SKM-1 treated with dmso at 0.1 percent for 144 hours (cell line): ENCODE measurements around the gene FAM89B.

Experiments
- DNase-seq: peaks from one replicate; lab custom pipeline; 2025; ENCODE audit not compliant: unreplicated experiment; lab: John Stamatoyannopoulos, UW

The FAM89B gene

DNA sequence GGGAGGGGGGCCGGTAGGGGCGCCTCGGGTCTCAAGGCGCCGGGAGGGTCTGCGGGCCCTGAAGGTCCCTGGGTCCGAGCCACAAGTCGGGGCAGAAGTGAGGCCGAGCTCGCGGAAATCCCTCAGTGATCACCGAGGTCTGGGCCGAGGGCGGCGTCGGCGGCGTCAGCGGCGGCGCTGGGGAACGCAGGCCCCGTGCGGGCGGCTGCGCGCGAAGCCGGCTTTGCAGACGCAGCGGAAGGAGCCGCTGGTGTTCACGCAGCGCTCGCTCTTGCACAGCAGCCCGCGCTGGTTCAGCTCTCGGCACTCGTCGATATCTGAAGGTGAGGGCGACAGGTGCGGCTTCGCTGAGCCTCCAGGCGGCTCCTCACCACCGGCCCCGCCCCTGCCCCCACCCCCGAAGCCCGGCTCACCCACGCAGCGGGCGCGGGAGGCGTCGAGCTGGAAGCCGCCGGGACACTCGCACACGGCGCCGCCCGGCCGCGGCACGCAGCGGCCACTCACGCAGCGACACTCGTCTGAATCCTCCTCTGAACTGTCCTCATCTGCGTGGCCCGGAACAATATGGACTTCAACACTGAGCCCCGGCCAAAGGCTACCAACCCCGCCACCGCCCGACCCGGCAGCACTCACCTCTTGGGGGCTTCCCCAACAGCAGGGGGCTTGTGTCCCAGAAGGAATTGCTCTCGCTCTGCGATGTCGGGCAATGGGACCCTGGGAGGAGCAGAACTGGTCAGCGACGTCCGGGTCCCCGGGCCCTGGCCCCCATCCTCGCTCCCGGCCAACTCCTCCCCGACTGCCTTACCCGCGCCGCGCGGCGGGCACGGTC lies 33.2 kb upstream of the FAM89B start:
- DNase-seq, result no peak

DNA sequence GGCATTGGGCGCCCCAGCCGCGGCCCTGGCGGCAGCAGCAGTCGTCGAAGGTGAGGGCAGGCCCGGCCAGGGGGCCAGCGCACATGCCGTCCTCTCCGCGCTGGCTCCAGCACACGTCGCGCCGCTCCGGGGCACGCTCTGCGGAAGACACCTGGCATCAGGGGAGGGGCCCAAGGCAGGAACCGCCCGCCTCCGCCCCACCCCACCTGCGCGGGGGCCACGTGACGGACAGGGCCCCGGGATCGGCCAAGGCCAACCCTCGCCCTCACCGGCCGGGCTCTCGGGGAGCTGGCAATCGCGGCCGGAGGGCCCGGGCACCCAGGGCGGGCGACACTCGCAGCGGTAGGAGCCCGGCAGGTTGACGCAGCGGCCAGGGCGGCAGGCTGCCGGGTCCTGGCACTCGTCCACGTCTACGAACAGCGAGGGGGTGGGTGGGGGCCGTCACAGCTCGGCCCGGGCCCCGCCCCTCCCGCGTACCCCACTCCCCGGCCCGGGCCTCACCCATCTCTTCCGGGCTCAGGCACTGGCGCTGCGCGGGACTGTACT lies 32.5 kb upstream of the FAM89B start:
- no peak for DNase-seq

GRCh38 chr11:65540290-65541092 lies 31.8 kb upstream of the FAM89B start:
- DNase-seq, result peak; percentile 84

DNA sequence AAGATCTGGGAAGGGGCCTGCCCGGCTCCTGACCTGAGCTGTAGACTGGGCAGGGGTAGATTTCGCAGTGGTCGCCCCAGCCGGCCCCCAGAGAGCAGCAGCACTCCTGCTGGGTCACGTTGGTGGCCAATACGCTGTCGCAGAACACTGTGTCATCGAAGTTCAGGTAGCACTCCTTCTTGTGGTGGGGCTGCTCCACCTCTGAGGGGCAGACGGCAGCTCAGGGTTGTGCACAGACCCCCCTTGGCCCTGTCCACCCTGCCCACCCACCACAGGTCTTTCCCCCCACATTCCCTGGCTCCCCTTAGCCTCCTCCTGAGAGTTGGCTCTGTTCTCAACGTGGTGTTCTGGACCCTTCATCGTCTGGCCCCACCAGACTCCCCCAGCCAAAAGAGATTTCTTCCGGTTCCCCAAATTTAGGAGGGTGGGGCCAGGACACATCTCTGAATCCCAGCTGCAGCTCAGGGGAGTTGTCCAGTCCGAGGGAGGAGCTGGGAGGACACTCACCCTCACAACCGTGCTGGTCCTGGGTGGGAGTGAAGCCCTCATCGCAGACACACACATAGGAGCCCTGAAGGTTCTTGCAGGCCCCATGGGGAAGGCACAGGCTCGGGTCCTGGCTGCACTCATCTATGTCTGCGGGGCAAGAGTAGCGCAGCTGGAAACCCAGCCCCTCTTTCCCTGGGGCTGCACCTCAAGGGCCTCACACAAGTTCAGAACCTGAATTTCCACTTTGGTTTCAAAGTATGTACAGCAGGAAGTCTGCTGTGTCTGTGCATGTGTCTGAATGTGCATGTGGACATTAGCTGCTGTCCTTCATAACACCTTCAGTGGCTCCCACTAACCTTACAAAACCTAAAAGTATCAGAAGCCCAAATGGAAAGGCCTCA lies 31.0 kb upstream of the FAM89B start:
- DNase-seq, result no peak

- DNase-seq, result no peak
Measured at GRCh38 chr11:65542738-65543390, 29.5 kb upstream of the FAM89B start.

GRCh38 chr11:65545853-65546216 lies 26.5 kb upstream of the FAM89B start:
- no peak for DNase-seq

DNA sequence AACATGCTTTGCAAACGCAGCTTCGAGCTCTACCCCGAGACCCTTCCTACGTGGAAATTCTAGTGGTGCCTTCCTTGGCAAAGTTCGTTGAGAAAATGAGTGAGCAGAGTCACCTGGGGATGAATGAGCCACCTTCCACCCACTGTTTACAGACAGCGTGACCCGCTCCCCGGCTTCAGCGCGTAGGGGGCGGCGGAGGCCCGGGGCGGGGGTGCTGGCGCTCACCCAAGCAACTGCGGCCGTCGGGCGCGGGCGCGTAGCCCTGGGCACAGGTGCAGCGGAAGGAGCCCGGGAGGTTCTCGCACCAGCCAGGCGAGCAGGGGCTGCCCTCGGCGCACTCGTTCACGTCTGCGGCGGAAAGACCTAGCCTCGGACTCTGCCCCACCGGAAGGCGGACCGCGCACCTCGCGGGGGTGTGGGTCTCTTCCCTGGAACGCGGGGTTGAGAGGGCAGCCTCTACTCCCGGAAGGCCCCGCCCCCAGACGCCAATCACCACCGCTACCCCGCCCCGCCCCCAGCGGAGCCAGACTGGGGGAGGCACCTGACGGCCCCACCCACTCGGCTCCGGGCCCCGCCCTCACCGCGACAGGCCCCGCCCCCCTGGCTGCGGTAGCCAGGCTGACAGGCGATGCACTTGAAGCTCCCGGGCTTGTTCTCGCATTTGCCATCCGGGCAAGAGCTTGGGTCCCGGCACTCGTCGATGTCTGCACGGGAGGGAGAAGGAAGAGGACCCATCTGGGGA lies 25.9 kb upstream of the FAM89B start:
- DNase-seq, result peak; percentile 52

DNA sequence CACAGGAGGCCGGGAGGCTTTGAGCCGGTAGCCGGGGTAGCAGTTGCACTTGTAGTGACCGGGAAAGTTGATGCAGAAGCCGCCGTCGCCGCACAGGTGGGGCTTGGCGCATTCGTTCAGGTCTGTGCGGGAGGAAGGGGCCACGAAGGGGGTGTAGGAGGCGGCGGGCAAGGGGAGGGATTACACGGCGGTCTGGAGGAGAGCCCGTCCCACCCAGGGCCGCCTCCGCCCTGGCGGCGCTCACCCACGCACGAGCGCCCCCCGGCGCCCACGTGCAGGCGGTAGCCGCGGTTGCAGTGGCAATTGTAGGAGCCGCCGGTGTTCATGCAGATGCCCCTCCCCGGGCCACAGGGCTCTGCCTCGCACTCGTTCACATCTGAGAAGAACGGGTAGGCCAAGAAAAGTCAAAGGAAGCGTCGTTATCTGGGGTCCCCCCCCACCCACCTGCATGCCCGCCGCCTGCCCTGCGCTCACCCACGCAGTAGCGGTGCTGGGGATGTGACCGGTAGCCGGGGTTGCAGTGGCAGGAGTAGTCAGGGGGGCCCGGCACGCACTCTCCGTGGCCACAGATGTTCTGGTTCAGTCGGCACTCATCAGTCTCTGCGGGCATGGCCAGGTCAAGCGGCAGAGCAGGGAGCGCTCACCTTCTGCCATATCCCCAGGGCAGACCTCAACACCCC lies 24.8 kb upstream of the FAM89B start:
- no peak for DNase-seq

DNA sequence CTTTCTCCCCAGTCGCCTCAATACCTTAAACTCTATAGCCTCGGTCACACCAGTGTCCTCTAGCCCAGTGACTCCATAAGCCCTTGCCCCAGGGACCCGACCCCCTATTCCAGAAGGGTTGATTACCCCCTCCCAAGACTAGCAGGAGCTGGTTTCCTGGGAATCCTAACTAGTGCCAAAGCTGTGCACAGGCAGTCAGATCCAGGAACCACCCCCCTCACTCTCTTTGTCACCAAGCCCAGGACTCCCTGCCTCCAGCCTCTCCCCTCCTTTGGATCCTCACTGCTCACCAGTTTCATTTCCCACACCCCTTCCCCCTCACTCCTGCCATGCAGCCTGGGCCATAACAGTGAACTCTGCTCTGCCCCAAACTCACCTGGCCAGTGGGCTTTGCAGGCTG lies 23.9 kb upstream of the FAM89B start:
- DNase-seq, result no peak

GRCh38 chr11:65549096-65549495 lies 23.2 kb upstream of the FAM89B start:
- DNase-seq, result no peak

DNA sequence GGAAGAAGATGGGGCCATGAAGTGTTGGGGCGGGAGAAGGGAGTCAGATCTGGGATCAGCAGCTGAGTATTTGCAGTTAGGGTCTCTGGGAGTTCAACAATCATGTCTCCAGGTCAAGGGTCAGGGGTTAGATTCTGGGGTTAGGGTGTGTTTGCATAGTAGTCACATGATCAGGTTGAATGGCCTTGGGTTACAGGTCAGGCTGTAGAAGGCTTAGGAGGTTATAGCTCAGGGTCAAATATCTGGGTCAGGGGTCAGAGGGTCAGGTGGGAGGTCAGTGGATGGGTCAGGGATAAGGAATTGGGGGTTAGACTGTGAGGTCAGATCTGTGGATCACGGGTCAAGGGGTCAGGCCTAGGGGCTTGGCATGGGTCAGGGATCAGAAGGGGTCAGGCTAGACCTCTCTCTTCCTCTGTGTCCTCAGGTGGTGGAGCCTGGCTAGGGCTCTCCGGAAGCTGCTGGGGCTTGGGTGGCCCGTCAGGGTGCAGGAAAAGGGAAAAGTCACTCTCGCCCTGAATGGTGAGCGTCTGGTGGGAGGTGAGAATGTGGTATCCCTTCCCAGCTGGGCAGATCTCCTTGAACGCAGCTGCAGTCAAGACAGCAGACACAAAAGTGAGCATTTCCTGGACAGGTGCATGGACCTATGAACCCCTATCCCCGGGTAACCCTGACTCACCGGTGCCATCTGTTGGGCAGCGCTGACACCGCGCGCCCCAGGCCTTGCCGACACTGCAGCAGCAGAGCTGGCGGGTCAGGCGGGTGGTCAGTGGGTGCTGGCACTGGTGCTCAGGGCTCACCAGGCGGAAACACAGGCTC lies 20.6 kb upstream of the FAM89B start:
- DNase-seq, result peak; percentile 29

DNA sequence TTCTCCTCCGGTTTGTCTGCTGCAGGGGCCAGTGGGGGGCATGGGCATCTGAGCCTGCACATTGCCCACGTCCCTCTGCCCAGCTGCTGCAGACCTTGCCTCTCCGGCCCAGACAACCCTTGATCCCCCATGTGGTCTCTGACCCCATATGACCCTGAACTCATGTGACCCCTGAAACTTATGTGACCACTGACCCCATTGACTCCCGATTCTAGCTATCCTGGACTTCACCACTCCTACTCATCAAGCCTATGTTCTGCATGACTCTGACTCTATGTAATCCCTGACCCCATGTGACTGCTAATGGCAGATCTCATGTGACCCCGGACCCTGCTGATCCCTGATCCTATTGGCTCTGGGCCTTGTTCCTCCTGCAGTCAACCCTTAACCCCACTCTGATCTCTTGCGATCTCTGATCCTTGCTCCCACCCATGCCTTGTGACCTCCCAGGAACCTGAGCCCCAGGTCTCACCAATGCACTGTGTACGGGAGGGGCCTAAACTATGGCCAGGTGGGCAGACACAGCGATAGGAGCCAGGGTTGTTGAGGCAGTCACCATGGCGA lies 19.9 kb upstream of the FAM89B start:
- DNase-seq, result no peak

GRCh38 chr11:65553301-65554001 lies 18.9 kb upstream of the FAM89B start:
- no peak for DNase-seq

- no peak for DNase-seq
Measured at GRCh38 chr11:65554057-65554818, 18.1 kb upstream of the FAM89B start.

- DNase-seq, result no peak
Measured at GRCh38 chr11:65554842-65555430, 17.4 kb upstream of the FAM89B start.

GRCh38 chr11:65555693-65556231 lies 16.6 kb upstream of the FAM89B start:
- DNase-seq, result peak; percentile 32
